ENCODE measurements around the gene KCNIP4.

- TF ChIP-seq FOXM1 (IDR thresholded peaks at IDR 0.05; ENCODE audit: borderline replicate concordance) = no peak
- no peak for TF ChIP-seq HDGF (IDR thresholded peaks at IDR 0.05; ENCODE audit: borderline replicate concordance)
- TF ChIP-seq FOXA1 (IDR thresholded peaks at IDR 0.05) = no peak
- TF ChIP-seq SP1 (IDR thresholded peaks at IDR 0.05) = no peak
Observed at GRCh38 chr4:21986307-21986706, 37.7 kb upstream of the KCNIP4 start.

Data from HEK293T (cell line).